CD4-positive, alpha-beta T cell treated with Interleukin-1 beta for 1 hour (primary cell): ENCODE data around the gene SPATA31A6.
"Not testable (repeated sequence)": the region's sequence is repeated elsewhere in the genome, so short reads cannot be mapped to it uniquely, and the experiment has no call there.

Experiments
- DNase-seq, 2 donors: peaks; one replicate each; pipeline ENCODE4 v3.0.0-alpha.2; 2020 to 2022

Gene SPATA31A6

GRCh38 chr9:42183359-42183758 is at the start of gene SPATA31A6:
SPATA31A6 (plus strand) TSS chr9:42183659; CDS start chr9:42183688, 29 bp downstream.
- DNase-seq, result not testable (repeated sequence)

- DNase-seq, result peak in 1 of 2 donors; percentile 2
Measured at GRCh38 chr9:42160299-42160698, 23.2 kb upstream of the SPATA31A6 start.

DNA sequence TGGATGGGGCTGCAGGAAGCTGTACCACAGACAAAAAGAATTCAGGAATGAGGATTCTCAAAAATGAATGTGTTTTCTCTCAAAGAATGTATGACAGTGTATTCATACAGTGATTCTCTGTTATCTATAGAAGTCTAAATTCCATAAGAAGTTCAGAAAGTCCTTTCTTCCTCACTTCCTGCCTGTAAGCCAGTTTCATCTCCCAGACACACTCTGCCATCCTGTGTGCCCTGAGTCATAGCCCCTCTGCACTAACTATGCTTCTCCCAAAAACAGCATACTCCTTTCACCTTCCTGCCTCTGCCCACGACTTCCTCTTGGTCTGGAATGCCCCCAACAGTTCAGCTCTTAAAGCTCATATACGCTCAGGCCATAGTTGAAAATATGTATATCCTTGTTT is 36.4 kb downstream of the SPATA31A6 start:
- not testable (repeated sequence) for DNase-seq

GRCh38 chr9:42223230-42223629 is 39.8 kb downstream of the SPATA31A6 start:
- not testable (repeated sequence) for DNase-seq

GRCh38 chr9:42233031-42233430 is 49.6 kb downstream of the SPATA31A6 start:
- DNase-seq, result not testable (repeated sequence)

DNA sequence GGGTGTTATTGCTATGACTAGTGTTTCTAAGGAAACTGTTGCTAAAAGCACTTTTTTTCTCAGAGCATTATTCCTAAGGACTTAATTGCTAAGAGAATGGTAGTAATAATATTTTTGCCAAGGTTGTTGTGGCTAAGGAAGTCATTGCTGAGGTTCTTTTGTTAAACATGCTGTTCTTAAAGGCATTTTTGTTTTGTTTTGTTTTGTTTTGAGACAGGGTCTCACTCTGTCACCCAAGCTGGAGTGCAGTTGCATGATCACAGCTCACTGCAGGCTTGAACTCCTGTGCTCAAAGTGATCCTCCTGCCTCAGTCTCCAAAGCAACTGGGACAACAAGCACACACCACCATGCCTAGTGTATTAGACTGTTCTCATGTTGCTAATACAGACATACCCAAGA is 51.2 kb downstream of the SPATA31A6 start:
- not testable (repeated sequence) for DNase-seq

DNA sequence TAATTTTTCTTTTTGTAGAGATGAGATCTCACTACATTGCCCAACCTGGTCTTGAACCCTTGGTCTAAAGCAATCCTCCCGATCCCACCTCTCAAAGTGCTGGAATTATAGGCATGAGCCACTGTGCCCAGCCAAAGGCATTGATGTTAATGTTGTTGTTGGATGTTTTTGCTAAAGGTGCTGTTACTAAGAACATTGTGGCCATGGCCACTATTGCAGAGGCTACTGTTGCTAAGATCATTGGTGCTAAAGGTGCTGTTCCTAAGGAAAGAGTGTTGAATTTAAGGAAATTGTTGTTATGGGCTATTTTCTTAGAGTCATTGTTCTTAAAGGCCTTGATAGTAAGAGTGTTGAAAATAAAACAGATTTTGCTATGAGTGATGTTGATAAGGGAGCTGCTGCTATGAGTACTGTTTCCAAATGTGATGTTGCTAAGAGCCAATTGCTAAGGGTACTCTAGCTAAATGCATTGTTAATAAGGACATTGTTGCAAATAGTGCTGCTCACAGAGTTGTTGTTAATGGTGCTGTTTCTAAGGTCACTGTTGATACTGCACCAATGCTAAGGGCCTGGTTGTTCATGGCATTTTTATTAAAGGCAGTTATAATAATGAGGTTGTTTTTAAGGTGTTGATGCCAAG is 52.0 kb downstream of the SPATA31A6 start:
- DNase-seq, result not testable (repeated sequence)

- DNase-seq, result not testable (repeated sequence)
Measured at GRCh38 chr9:42236097-42236496, 52.6 kb downstream of the SPATA31A6 start.

- DNase-seq, result not testable (repeated sequence)
Measured at GRCh38 chr9:42237381-42237780, 53.9 kb downstream of the SPATA31A6 start.

GRCh38 chr9:42238862-42239261 is 55.4 kb downstream of the SPATA31A6 start:
- not testable (repeated sequence) for DNase-seq
